OCI-LY7 (cell line): ENCODE data around the gene VSIG4. TPM values are rescaled to one million over a fixed set of nuclear protein-coding genes. Genes with fewer than 3 reads are reported as not detected.
A peak's percentile ranks its signal among the peaks of the same experiment; 100 is the strongest.

ENCODE experiments used
- BruUV-seq: library from RNA; stranded (reverse); fragments of 400-500 nt; replicated peaks from 2 replicates; lab custom pipeline; 2021; lab: Mats Ljungman, UMichigan
- CTCF ChIA-PET: fragments of 300-600 bp; sonication (Branson Sonifier 250); formaldehyde crosslinking; loops from one replicate; lab custom pipeline; 2022; ENCODE audit warnings: antibody characterized with exemption; ENCODE audit not compliant: unreplicated experiment; lab: Charles Lee
- POLR2A ChIA-PET: fragments of 300-600 bp; sonication (Branson Sonifier 250); formaldehyde crosslinking; loops from one replicate; lab custom pipeline; 2022; ENCODE audit warnings: antibody characterized with exemption; lab: Charles Lee
- DNase-seq: peaks from one replicate; pipeline ENCODE4 v3.0.0-alpha.2; 2015; ENCODE audit warnings: low spot score
- H2AFZ ChIP-seq: fragments of 200-600 bp; sonication (generic), shearing (Covaris generic); 2 replicates; pipeline ENCODE4 v1.6.1; 2014; ENCODE audit warnings: mild to moderate bottlenecking, antibody characterized with exemption, low read length, moderate library complexity
- H3K27ac ChIP-seq: fragments of 200-600 bp; sonication (generic); 2 replicates; pipeline ENCODE4 v1.5.1; 2014; ENCODE audit warnings: mixed run types, low read depth, mild to moderate bottlenecking, moderate library complexity, low read length, inconsistent platforms; ENCODE audit not compliant: poor library complexity, severe bottlenecking
- H3K36me3 ChIP-seq: fragments of 200-600 bp; sonication (generic); 2 replicates; pipeline ENCODE4 v1.6.1; 2014; ENCODE audit warnings: mild to moderate bottlenecking, antibody characterized with exemption, low read length, moderate library complexity, mixed read lengths; ENCODE audit not compliant: insufficient read depth
- H3K4me1 ChIP-seq: fragments of 200-600 bp; sonication (generic); 2 replicates; pipeline ENCODE4 v1.5.1; 2014; ENCODE audit warnings: mild to moderate bottlenecking, low read length; ENCODE audit not compliant: insufficient read depth, poor library complexity, severe bottlenecking
- H3K4me2 ChIP-seq: fragments of 200-600 bp; sonication (generic); 2 replicates; pipeline ENCODE4 v1.6.1; 2014; ENCODE audit warnings: mild to moderate bottlenecking, low read length
- H3K4me3 ChIP-seq: fragments of 200-600 bp; sonication (generic); 2 replicates; pipeline ENCODE4 v1.5.1; 2014; ENCODE audit warnings: mild to moderate bottlenecking, low read depth, low read length; ENCODE audit not compliant: poor library complexity, severe bottlenecking
- H3K79me2 ChIP-seq: fragments of 200-600 bp; sonication (generic); 2 replicates; pipeline ENCODE4 v1.6.1; 2016; ENCODE audit warnings: low read depth, mild to moderate bottlenecking, low read length, moderate library complexity, mixed read lengths; ENCODE audit not compliant: insufficient read depth
- H3K9me2 ChIP-seq: fragments of 200-600 bp; sonication (generic); 2 replicates; pipeline ENCODE4 v1.6.1; 2016; ENCODE audit warnings: mild to moderate bottlenecking, low read length, mixed read lengths; ENCODE audit not compliant: insufficient read depth
- H3K9me3 ChIP-seq: fragments of 200-600 bp; sonication (generic); 2 replicates; pipeline ENCODE4 v1.6.1; 2014; ENCODE audit warnings: mild to moderate bottlenecking, mixed run types, low read length, mixed read lengths
- H4K20me1 ChIP-seq: fragments of 200-600 bp; sonication (generic); 2 replicates; pipeline ENCODE4 v1.6.1; 2014; ENCODE audit warnings: mild to moderate bottlenecking, antibody characterized with exemption, low read length, moderate library complexity, mixed read lengths; ENCODE audit not compliant: insufficient read depth
- EZH2phosphoT487 ChIP-seq: fragments of 200-600 bp; sonication (generic); IDR thresholded peaks from 2 replicates; pipeline ENCODE4 v1.6.1; 2018; ENCODE audit warnings: low read depth, borderline replicate concordance, mild to moderate bottlenecking, mixed run types, antibody characterized with exemption, low read length, moderate library complexity, mixed read lengths
- intact Hi-C: fragments of 100-400 bp; cut with micrococcal nuclease; formaldehyde crosslinking; loops from one replicate; pipeline ENCODE4 v1.10.0; 2022; ENCODE audit not compliant: unreplicated experiment
- total RNA-seq, 2 experiments: library from RNA; depleted of rRNA in 1 of 2; stranded (reverse); fragments of >200 nt in 1 of 2; shearing (Covaris generic) in 1 of 2; gene quantifications; 2 replicates each; pipeline ENCODE4 v1.2.3, GENCODE V29; 2014 to 2022
- TF ChIP-seq, protein P1 (sequence below): fragments of 200-600 bp; sonication (generic); conservative IDR thresholded peaks from 2 replicates; pipeline ENCODE4 v1.5.1; 2014; ENCODE audit warnings: mild to moderate bottlenecking, antibody characterized with exemption, low read length, moderate library complexity, mixed read lengths

The VSIG4 gene
- total RNA-seq, 2 experiments from 2014 or later: not detected

DNA sequence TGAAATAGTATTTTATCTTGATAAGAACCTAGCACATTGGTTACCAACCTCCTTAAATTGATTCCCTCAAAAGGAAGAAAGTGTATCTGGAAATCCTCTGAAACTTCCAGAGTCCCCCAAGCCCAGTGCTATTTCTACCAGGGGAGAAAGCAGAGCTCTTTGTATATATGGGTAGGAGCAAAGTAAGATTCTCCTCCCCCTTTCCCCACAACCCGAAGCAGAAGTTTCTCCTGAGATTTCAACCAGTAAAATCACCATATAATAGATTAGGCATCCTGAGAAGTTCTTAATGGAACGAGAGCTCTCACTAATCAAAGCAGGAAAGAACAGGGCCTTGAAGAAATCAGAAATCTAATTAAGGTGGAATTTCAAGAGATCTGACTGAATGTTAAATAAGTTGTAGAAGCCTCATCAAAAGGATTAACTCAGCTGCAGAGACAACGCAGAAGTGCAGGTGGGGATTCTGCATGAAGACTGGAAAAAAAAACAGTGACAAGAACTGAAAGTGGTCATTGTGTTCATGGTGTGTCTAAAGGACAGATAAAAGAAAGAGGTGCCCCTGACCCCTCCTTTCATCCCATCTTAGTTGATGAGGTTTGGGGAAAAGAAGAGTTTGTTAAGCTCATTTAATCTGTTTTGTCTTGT, 39.1 kb downstream of the VSIG4 start:
- H4K20me1 ChIP-seq: no peaks in the 10 kb centered on the region
- peaks cover 40% of the 10 kb centered on the region for H3K4me1 ChIP-seq
- CTCF ChIA-PET: no interaction called here
- H3K36me3 ChIP-seq: no peaks in the 10 kb centered on the region
- no peak overlapping the region for H3K27ac ChIP-seq
- TF ChIP-seq EZH2phosphoT487: no peak
- TF ChIP-seq, protein P1, sequence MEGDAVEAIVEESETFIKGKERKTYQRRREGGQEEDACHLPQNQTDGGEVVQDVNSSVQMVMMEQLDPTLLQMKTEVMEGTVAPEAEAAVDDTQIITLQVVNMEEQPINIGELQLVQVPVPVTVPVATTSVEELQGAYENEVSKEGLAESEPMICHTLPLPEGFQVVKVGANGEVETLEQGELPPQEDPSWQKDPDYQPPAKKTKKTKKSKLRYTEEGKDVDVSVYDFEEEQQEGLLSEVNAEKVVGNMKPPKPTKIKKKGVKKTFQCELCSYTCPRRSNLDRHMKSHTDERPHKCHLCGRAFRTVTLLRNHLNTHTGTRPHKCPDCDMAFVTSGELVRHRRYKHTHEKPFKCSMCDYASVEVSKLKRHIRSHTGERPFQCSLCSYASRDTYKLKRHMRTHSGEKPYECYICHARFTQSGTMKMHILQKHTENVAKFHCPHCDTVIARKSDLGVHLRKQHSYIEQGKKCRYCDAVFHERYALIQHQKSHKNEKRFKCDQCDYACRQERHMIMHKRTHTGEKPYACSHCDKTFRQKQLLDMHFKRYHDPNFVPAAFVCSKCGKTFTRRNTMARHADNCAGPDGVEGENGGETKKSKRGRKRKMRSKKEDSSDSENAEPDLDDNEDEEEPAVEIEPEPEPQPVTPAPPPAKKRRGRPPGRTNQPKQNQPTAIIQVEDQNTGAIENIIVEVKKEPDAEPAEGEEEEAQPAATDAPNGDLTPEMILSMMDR: no peak
- BruUV-seq: no TSS peak
- intact Hi-C loops: no loop called here
- no peak overlapping the region for H3K4me3 ChIP-seq
- peak overlapping the region; percentile 64; the same call in 1 of the 2 replicates for H2AFZ ChIP-seq
- no peaks in the 10 kb centered on the region for H3K79me2 ChIP-seq
- no peaks in the 10 kb centered on the region for H3K9me3 ChIP-seq
- no peak for DNase-seq
- no peak overlapping the region for H3K4me2 ChIP-seq
- POLR2A ChIA-PET: interaction anchor here (0.6 to 1.0 kb wide), 5 partner anchors 11 to 303 kb away, joined by 3 to 4 read pairs (median 3); no protein-coding TSS in a partner anchor
- no peaks in the 10 kb centered on the region for H3K9me2 ChIP-seq

DNA sequence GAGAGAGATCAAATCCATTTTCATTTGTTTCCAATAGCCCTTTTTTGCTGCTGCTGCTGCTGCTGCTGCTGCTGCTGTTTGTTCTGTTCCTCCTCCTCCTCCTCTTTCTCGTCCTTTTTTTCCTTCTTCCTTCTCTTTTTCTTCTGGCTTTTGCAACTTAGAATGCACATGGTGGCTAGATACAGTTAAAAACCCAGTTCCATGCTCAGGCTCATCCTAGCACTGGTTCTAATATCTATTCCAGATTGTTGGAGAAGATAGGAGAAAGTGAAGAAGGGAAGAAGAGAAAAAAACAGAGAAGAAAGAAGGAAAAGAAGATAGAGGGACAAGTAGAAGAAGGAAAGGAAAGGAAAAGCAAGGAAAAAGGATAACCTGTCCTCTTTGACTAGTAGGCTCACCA, 39.7 kb downstream of the VSIG4 start:
- Histone ChIP-seq H3K9me3 (no peaks in the 10 kb centered on the region), H3K36me3 (no peaks in the 10 kb centered on the region), H3K79me2 (no peaks in the 10 kb centered on the region), H3K4me1 (peaks cover 34% of the 10 kb centered on the region), H3K4me3 (no peak overlapping the region), H3K4me2 (no peak overlapping the region), H3K27ac (no peak overlapping the region), H2AFZ (no peak overlapping the region), H4K20me1 (no peaks in the 10 kb centered on the region), H3K9me2 (no peaks in the 10 kb centered on the region)
- TF ChIP-seq, protein P1: no peak
- no peak for TF ChIP-seq EZH2phosphoT487
- no TSS peak for BruUV-seq
- DNase-seq: no peak
- POLR2A ChIA-PET: interaction anchor here (0.6 to 1.4 kb wide), 2 partner anchors 15 to 202 kb away, joined by 3 read pairs; no protein-coding TSS in a partner anchor
- intact Hi-C loops: no loop called here
- CTCF ChIA-PET: no interaction called here

DNA sequence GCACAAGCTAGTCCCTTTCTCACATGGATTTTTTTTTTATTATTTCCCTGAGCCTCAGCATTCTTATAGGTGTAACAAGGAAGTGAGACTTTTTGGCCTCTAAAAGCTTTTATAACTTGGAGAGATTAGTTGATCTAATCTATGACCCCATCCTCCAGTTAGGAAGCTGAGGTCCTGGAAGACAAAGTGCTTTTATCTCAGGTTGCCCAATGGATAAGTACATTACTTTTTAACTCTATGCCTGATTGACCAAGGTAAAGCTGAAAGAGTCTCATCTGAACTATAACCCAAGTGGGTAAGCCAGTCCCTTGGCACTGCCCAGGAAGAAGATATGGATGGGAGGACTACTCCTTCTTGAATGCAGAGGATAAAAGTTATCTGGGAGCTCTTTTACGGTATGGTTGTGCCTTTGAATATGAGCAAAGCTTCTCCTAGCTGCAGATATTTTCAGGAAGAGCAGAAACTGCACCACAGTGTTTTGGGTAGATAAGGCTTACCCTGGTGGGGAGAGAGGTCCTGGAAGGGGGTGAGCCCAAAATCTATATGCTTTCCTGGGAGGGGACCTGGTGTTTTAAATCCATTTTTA, 40.2 kb downstream of the VSIG4 start:
- intact Hi-C loops: no loop called here
- POLR2A ChIA-PET: interaction anchor here (1.0 to 1.4 kb wide), 2 partner anchors 15 to 47 kb away, joined by 3 read pairs; no protein-coding TSS in a partner anchor
- CTCF ChIA-PET: no interaction called here
- H3K4me1 ChIP-seq: peaks cover 29% of the 10 kb centered on the region
- DNase-seq: no peak
- no peaks in the 10 kb centered on the region for H3K9me2 ChIP-seq
- TF ChIP-seq EZH2phosphoT487: no peak
- TF ChIP-seq, protein P1: no peak
- H2AFZ ChIP-seq: no peak overlapping the region
- H3K79me2 ChIP-seq: no peaks in the 10 kb centered on the region
- H3K27ac ChIP-seq: no peak overlapping the region
- no peak overlapping the region for H3K4me3 ChIP-seq
- no peaks in the 10 kb centered on the region for H4K20me1 ChIP-seq
- no peaks in the 10 kb centered on the region for H3K9me3 ChIP-seq
- no peak overlapping the region for H3K4me2 ChIP-seq
- no TSS peak for BruUV-seq
- no peaks in the 10 kb centered on the region for H3K36me3 ChIP-seq
